CD8-positive, alpha-beta memory T cell (primary cell): Measurements from ENCODE around the gene LRRC28. TPM values are rescaled to one million over a fixed set of nuclear protein-coding genes. Genes with fewer than 3 reads are reported as not detected.
"Not testable (repeated sequence)": the region's sequence is repeated elsewhere in the genome, so short reads cannot be mapped to it uniquely, and the experiment has no call there.

Source experiments
- CTCF ChIA-PET: fragments of 350-600 bp; sonication (Branson Sonifier 250); formaldehyde crosslinking; loops from one replicate; lab custom pipeline; 2021; ENCODE audit warnings: antibody characterized with exemption; lab: Charles Lee
- POLR2A ChIA-PET: fragments of 350-600 bp; sonication (Branson Sonifier 250); formaldehyde crosslinking; loops from one replicate; lab custom pipeline; 2021; ENCODE audit warnings: antibody characterized with exemption; lab: Charles Lee
- DNase-seq, 5 donors: peaks; one replicate each; pipeline versions ENCODE4 v3.0.0 to v3.0.0-alpha.2; 2020 to 2022; ENCODE audit warnings: mixed read lengths in 1 of 5
- H3K27ac ChIP-seq: one replicate; pipeline ENCODE4 v1.7.0; 2013; ENCODE audit warnings: low read depth, mild to moderate bottlenecking, low read length, moderate library complexity
- H3K27me3 ChIP-seq: 2 replicates; pipeline ENCODE4 v1.7.0; 2013; ENCODE audit warnings: low read length, mild to moderate bottlenecking; ENCODE audit not compliant: insufficient read depth, poor library complexity, severe bottlenecking
- H3K36me3 ChIP-seq: 2 replicates; pipeline ENCODE4 v1.7.0; 2013; ENCODE audit warnings: mild to moderate bottlenecking, low read length, moderate library complexity; ENCODE audit not compliant: insufficient read depth
- H3K4me1 ChIP-seq: 2 replicates; pipeline ENCODE4 v1.7.0; 2013; ENCODE audit warnings: mild to moderate bottlenecking, low read length, moderate library complexity; ENCODE audit not compliant: insufficient read depth
- H3K4me3 ChIP-seq: 2 replicates; pipeline ENCODE4 v1.7.0; 2013; ENCODE audit warnings: mild to moderate bottlenecking, low read length
- H3K9me3 ChIP-seq: 2 replicates; pipeline ENCODE4 v1.7.0; 2013; ENCODE audit warnings: mild to moderate bottlenecking, low read length
- H3K27ac Mint-ChIP-seq, 8 donors: one replicate each; pipeline ENCODE4 v1.8.0; 2020 to 2021; ENCODE audit warnings: mixed read lengths in 8 of 8, mild to moderate bottlenecking in 6 of 8, inconsistent platforms in 3 of 8, moderate library complexity in 3 of 8
- H3K27me3 Mint-ChIP-seq, 2 donors: one replicate each; pipeline ENCODE4 v1.8.0; 2020 to 2021; ENCODE audit warnings: mixed read lengths in 2 of 2, mild to moderate bottlenecking in 1 of 2, moderate library complexity in 1 of 2
- H3K36me3 Mint-ChIP-seq, 3 donors: one replicate each; pipeline ENCODE4 v1.8.0; 2020 to 2021; ENCODE audit warnings: mixed read lengths in 3 of 3, inconsistent platforms in 1 of 3, mild to moderate bottlenecking in 1 of 3
- H3K4me1 Mint-ChIP-seq, 3 donors: one replicate each; pipeline ENCODE4 v1.8.0; 2020 to 2021; ENCODE audit warnings: mixed read lengths in 3 of 3, inconsistent platforms in 1 of 3, mild to moderate bottlenecking in 1 of 3
- H3K4me3 Mint-ChIP-seq, 7 donors: one replicate each; pipeline ENCODE4 v1.8.0; 2020 to 2021; ENCODE audit warnings: mixed read lengths in 7 of 7, mild to moderate bottlenecking in 6 of 7, moderate library complexity in 4 of 7, inconsistent platforms in 2 of 7
- H3K9me3 Mint-ChIP-seq, 5 donors: one replicate each; pipeline ENCODE4 v1.8.0; 2020 to 2022; ENCODE audit warnings: mixed read lengths in 5 of 5, mild to moderate bottlenecking in 3 of 5, moderate library complexity in 2 of 5, inconsistent platforms in 1 of 5
- polyA plus RNA-seq: library from polyadenylated mRNA; unstranded; fragments of 300-500 nt; fragmentation: Illumina TruSeq; gene quantifications from one replicate; pipeline ENCODE4 v1.2.3, GENCODE V29; 2021
- total RNA-seq, 2 experiments: library from RNA; stranded (reverse); gene quantifications; one replicate each; pipeline ENCODE4 v1.2.3, GENCODE V29; 2021

LRRC28 gene
- total and polyA plus RNA-seq, 3 experiments from 2014 or later, result 18.0 to 28.4 (median 19.4) TPM

GRCh38 chr15:99213187-99213811 is 38.0 kb upstream of the LRRC28 start:
- peak; percentile 22 to 70 (median 27) for DNase-seq
- Mint-ChIP-seq H3K4me3 (no peak overlapping the region), H3K27me3 (peaks cover 0 to 35% of the 10 kb centered on the region in 2 donors), H3K4me1 (no peaks in the 10 kb centered on the region), H3K27ac (no peak overlapping the region), H3K36me3 (no peaks in the 10 kb centered on the region), H3K9me3 (no peaks in the 10 kb centered on the region)
- no peaks in the 10 kb centered on the region for H3K27me3 ChIP-seq
- CTCF ChIA-PET, result interaction anchor here (1.0 to 4.2 kb wide), 8 partner anchors 8 to 140 kb away, joined by 3 to 21 read pairs (median 3); partner anchors contain the start of gene SYNM
- H3K9me3 ChIP-seq, result no peaks in the 10 kb centered on the region
- POLR2A ChIA-PET, result no interaction called here
- no peak overlapping the region for H3K27ac ChIP-seq
- H3K36me3 ChIP-seq, result no peaks in the 10 kb centered on the region
- no peaks in the 10 kb centered on the region for H3K4me1 ChIP-seq
- H3K4me3 ChIP-seq, result no peak overlapping the region

- no peaks in the 10 kb centered on the region for H3K9me3 Mint-ChIP-seq
- no peak overlapping the region for H3K27ac Mint-ChIP-seq
- H3K27me3 Mint-ChIP-seq, result peaks cover 1 to 6% of the 10 kb centered on the region in 2 donors
- no peak overlapping the region for H3K4me3 Mint-ChIP-seq
- Histone ChIP-seq H3K27me3 (no peaks in the 10 kb centered on the region), H3K36me3 (no peaks in the 10 kb centered on the region), H3K4me1 (no peaks in the 10 kb centered on the region), H3K4me3 (no peak overlapping the region), H3K9me3 (no peaks in the 10 kb centered on the region), H3K27ac (no peak overlapping the region)
- DNase-seq, result no peak
- no peaks in the 10 kb centered on the region for H3K36me3 Mint-ChIP-seq
- ChIA-PET CTCF (interaction anchor here (2.3 kb wide), 1 partner anchor 11 kb away, joined by 6 read pairs; no protein-coding TSS in a partner anchor), POLR2A (no interaction called here)
- H3K4me1 Mint-ChIP-seq, result no peaks in the 10 kb centered on the region
These were observed 26.7 kb upstream of the LRRC28 start for GRCh38 chr15:99224372-99225214.

- Histone ChIP-seq H3K36me3 (no peaks in the 10 kb centered on the region), H3K27me3 (no peaks in the 10 kb centered on the region), H3K27ac (no peak overlapping the region), H3K4me3 (no peak overlapping the region), H3K4me1 (no peaks in the 10 kb centered on the region), H3K9me3 (no peaks in the 10 kb centered on the region)
- POLR2A ChIA-PET, result no interaction called here
- no peak overlapping the region for H3K4me3 Mint-ChIP-seq
- no peak for DNase-seq
- CTCF ChIA-PET, result no interaction called here
- peaks cover 0 to 14% of the 10 kb centered on the region in 2 donors for H3K27me3 Mint-ChIP-seq
- H3K36me3 Mint-ChIP-seq, result no peaks in the 10 kb centered on the region
- no peak overlapping the region for H3K27ac Mint-ChIP-seq
- no peaks in the 10 kb centered on the region for H3K4me1 Mint-ChIP-seq
- H3K9me3 Mint-ChIP-seq, result no peaks in the 10 kb centered on the region
These were observed 24.5 kb upstream of the LRRC28 start for GRCh38 chr15:99226802-99227201.

GRCh38 chr15:99228120-99228770 is 23.0 kb upstream of the LRRC28 start:
- Mint-ChIP-seq H3K4me1 (no peaks in the 10 kb centered on the region), H3K27ac (no peak overlapping the region)
- POLR2A ChIA-PET, result no interaction called here

GRCh38 chr15:99230867-99231266 is 20.4 kb upstream of the LRRC28 start:
- Histone ChIP-seq H3K27ac (no peak overlapping the region), H3K27me3 (no peaks in the 10 kb centered on the region), H3K36me3 (no peaks in the 10 kb centered on the region), H3K4me1 (no peaks in the 10 kb centered on the region), H3K4me3 (no peak overlapping the region), H3K9me3 (no peaks in the 10 kb centered on the region)
- DNase-seq, result no peak
- Mint-ChIP-seq H3K4me3 (no peak overlapping the region), H3K27me3 (peaks cover 0 to 21% of the 10 kb centered on the region in 2 donors), H3K27ac (no peak overlapping the region), H3K9me3 (no peaks in the 10 kb centered on the region), H3K36me3 (no peaks in the 10 kb centered on the region), H3K4me1 (no peaks in the 10 kb centered on the region)
- CTCF ChIA-PET, result no interaction called here
- POLR2A ChIA-PET, result no interaction called here

More at GRCh38 chr15:99228120-99228770, 23.0 kb upstream of the LRRC28 start:
- no peak for DNase-seq
- H3K36me3 ChIP-seq, result no peaks in the 10 kb centered on the region
- no peaks in the 10 kb centered on the region for H3K9me3 Mint-ChIP-seq
- H3K27ac ChIP-seq, result no peak overlapping the region
- CTCF ChIA-PET, result no interaction called here
- H3K9me3 ChIP-seq, result no peaks in the 10 kb centered on the region
- H3K4me3 ChIP-seq, result no peak overlapping the region
- no peaks in the 10 kb centered on the region for H3K36me3 Mint-ChIP-seq
- peaks cover 0 to 17% of the 10 kb centered on the region in 2 donors for H3K27me3 Mint-ChIP-seq
- no peaks in the 10 kb centered on the region for H3K27me3 ChIP-seq
- no peaks in the 10 kb centered on the region for H3K4me1 ChIP-seq
- H3K4me3 Mint-ChIP-seq, result no peak overlapping the region

- no peak overlapping the region for H3K27ac ChIP-seq
- POLR2A ChIA-PET, result no interaction called here
- no peaks in the 10 kb centered on the region for H3K9me3 ChIP-seq
- no peaks in the 10 kb centered on the region for H3K4me1 ChIP-seq
- no peaks in the 10 kb centered on the region for H3K4me1 Mint-ChIP-seq
- no peaks in the 10 kb centered on the region for H3K9me3 Mint-ChIP-seq
- no peaks in the 10 kb centered on the region for H3K27me3 ChIP-seq
- H3K4me3 Mint-ChIP-seq, result no peak overlapping the region
- no peaks in the 10 kb centered on the region for H3K36me3 ChIP-seq
- CTCF ChIA-PET, result no interaction called here
- peaks cover 5 to 32% of the 10 kb centered on the region in 2 donors for H3K27me3 Mint-ChIP-seq
- H3K36me3 Mint-ChIP-seq, result no peaks in the 10 kb centered on the region
- no peak for DNase-seq
- no peak overlapping the region for H3K27ac Mint-ChIP-seq
- no peak overlapping the region for H3K4me3 ChIP-seq
These were observed 18.5 kb upstream of the LRRC28 start for GRCh38 chr15:99232740-99233139.

- peaks cover 5 to 36% of the 10 kb centered on the region in 2 donors for H3K27me3 Mint-ChIP-seq
- H3K27me3 ChIP-seq, H3K27ac ChIP-seq, H3K4me1 Mint-ChIP-seq, CTCF ChIA-PET, H3K36me3 Mint-ChIP-seq, H3K4me3 ChIP-seq, H3K4me3 Mint-ChIP-seq, DNase-seq, H3K9me3 Mint-ChIP-seq, H3K27ac Mint-ChIP-seq, H3K4me1 ChIP-seq, H3K36me3 ChIP-seq, H3K9me3 ChIP-seq: not testable (repeated sequence)
- POLR2A ChIA-PET, result interaction anchor here (0.7 kb wide), 1 partner anchor 99 kb away, joined by 3 read pairs; no protein-coding TSS in a partner anchor
These were observed 17.1 kb upstream of the LRRC28 start for GRCh38 chr15:99234160-99234559.

- H3K27me3 Mint-ChIP-seq, result peaks cover 5 to 36% of the 10 kb centered on the region in 2 donors
- no peaks in the 10 kb centered on the region for H3K27me3 ChIP-seq
- H3K9me3 ChIP-seq, result no peaks in the 10 kb centered on the region
- ChIA-PET CTCF (no interaction called here), POLR2A (no interaction called here)
- no peak for DNase-seq
- H3K4me1 Mint-ChIP-seq, result no peaks in the 10 kb centered on the region
- no peaks in the 10 kb centered on the region for H3K36me3 Mint-ChIP-seq
- H3K36me3 ChIP-seq, result no peaks in the 10 kb centered on the region
- no peak overlapping the region for H3K4me3 ChIP-seq
- no peak overlapping the region for H3K4me3 Mint-ChIP-seq
- H3K9me3 Mint-ChIP-seq, result no peaks in the 10 kb centered on the region
- no peaks in the 10 kb centered on the region for H3K4me1 ChIP-seq
- no peak overlapping the region for H3K27ac ChIP-seq
- H3K27ac Mint-ChIP-seq, result no peak overlapping the region
These were observed 12.4 kb upstream of the LRRC28 start for GRCh38 chr15:99238849-99239248.
